ENCODE measurements around the gene WASF3.

GRCh38 chr13:26660185-26660584 is 102.7 kb downstream of the WASF3 start:
- TF ChIP-seq GATA2 (IDR thresholded peaks at IDR 0.05; ENCODE audit: low read depth, low read length) (no peak), GATA3 (IDR thresholded peaks at IDR 0.05; ENCODE audit: low read depth, low read length) (no peak)
